IMR-90 (cell line): Measurements from ENCODE around the gene NPB. TPM values are rescaled to one million over a fixed set of nuclear protein-coding genes. Genes with fewer than 3 reads are reported as not detected.

Experiments
- ATAC-seq: fragments of 200-7000 bp; cut with Tn5 transposase; 2 replicates; pipeline ENCODE4 v1.9.1; 2020; ENCODE audit warnings: low read depth, mild to moderate bottlenecking, moderate library complexity
- BruUV-seq: library from RNA; stranded (reverse); fragments of 400-500 nt; replicated peaks from 2 replicates; lab custom pipeline; 2021; lab: Mats Ljungman, UMichigan
- CTCF ChIA-PET: fragments of 300-600 bp; formaldehyde crosslinking; extraction: SDS; loops from one replicate; lab custom pipeline; 2021; ENCODE audit warnings: antibody characterized with exemption; lab: Yijun Ruan, JAX
- POLR2A ChIA-PET: fragments of 300-600 bp; sonication (Branson Sonifier 250); formaldehyde crosslinking; loops from one replicate; lab custom pipeline; 2022; ENCODE audit warnings: antibody characterized with exemption; ENCODE audit not compliant: unreplicated experiment; lab: Charles Lee
- DNase-seq: peaks from one replicate; pipeline ENCODE4 v3.0.0; 2013
- H2AFZ ChIP-seq: replicated peaks from 2 replicates; pipeline ENCODE3; 2013; ENCODE audit warnings: low read length, mild to moderate bottlenecking; ENCODE audit not compliant: poor library complexity
- H2AK5ac ChIP-seq: 2 replicates; pipeline ENCODE4 v1.6.1; 2013; ENCODE audit warnings: low read depth, low read length, inconsistent platforms
- H2AK9ac ChIP-seq: replicated peaks from 2 replicates; pipeline ENCODE3; 2013; ENCODE audit warnings: mild to moderate bottlenecking, low read depth, low read length, moderate library complexity; ENCODE audit not compliant: poor library complexity
- H2BK120ac ChIP-seq: 2 replicates; pipeline ENCODE4 v1.6.1; 2013; ENCODE audit warnings: low read depth, low read length, inconsistent platforms
- H2BK15ac ChIP-seq: 3 replicates; pipeline ENCODE4 v1.6.1; 2013; ENCODE audit warnings: low read depth, low read length, inconsistent platforms
- H2BK20ac ChIP-seq: 2 replicates; pipeline ENCODE4 v1.6.1; 2013; ENCODE audit warnings: low read depth, mild to moderate bottlenecking, inconsistent platforms, low read length, moderate library complexity
- H2BK5ac ChIP-seq: 2 replicates; pipeline ENCODE4 v1.6.1; 2013; ENCODE audit warnings: mild to moderate bottlenecking, low read depth, low read length, inconsistent platforms; ENCODE audit not compliant: poor library complexity, severe bottlenecking
- H3K14ac ChIP-seq: replicated peaks from 2 replicates; pipeline ENCODE4 v1.6.1; 2013; ENCODE audit warnings: low read depth, low read length, inconsistent platforms
- H3K18ac ChIP-seq: 2 replicates; pipeline ENCODE4 v1.6.1; 2013; ENCODE audit warnings: low read depth, low read length, control low read depth
- H3K23ac ChIP-seq: 2 replicates; pipeline ENCODE4 v1.6.1; 2013; ENCODE audit warnings: low read depth, low read length, inconsistent platforms
- H3K27ac ChIP-seq: 2 replicates; pipeline ENCODE4 v1.5.1; 2013; ENCODE audit warnings: mild to moderate bottlenecking, control low read depth, low read length; ENCODE audit not compliant: insufficient read depth
- H3K27me3 ChIP-seq: 2 replicates; pipeline ENCODE4 v1.6.1; 2013; ENCODE audit warnings: low read length; ENCODE audit not compliant: control insufficient read depth, insufficient read depth
- H3K36me3 ChIP-seq: 2 replicates; pipeline ENCODE4 v1.6.1; 2013; ENCODE audit warnings: low read length, mixed read lengths; ENCODE audit not compliant: control insufficient read depth, insufficient read depth
- H3K4ac ChIP-seq: 2 replicates; pipeline ENCODE4 v1.6.1; 2013; ENCODE audit warnings: low read depth, low read length, inconsistent platforms
- H3K4me1 ChIP-seq: 2 replicates; pipeline ENCODE4 v1.6.1; 2013; ENCODE audit warnings: low read length, mixed read lengths; ENCODE audit not compliant: control insufficient read depth, insufficient read depth
- H3K4me2 ChIP-seq: 2 replicates; pipeline ENCODE4 v1.6.1; 2013; ENCODE audit warnings: low read depth, mild to moderate bottlenecking, control low read depth, low read length, moderate library complexity
- H3K4me3 ChIP-seq: 2 replicates; pipeline ENCODE4 v1.5.1; 2013; ENCODE audit warnings: low read depth, mild to moderate bottlenecking, control low read depth, low read length, moderate library complexity; ENCODE audit not compliant: insufficient read depth
- H3K56ac ChIP-seq: 2 replicates; pipeline ENCODE4 v1.6.1; 2013; ENCODE audit warnings: low read length, inconsistent platforms; ENCODE audit not compliant: insufficient read depth; ENCODE audit errors: extremely low read depth
- H3K79me1 ChIP-seq, 2 experiments: 2 replicates each; pipeline ENCODE4 v1.6.1; 2013; ENCODE audit warnings: low read length in 2 of 2, inconsistent platforms in 1 of 2, low read depth in 1 of 2
- H3K9ac ChIP-seq: 2 replicates; pipeline ENCODE4 v1.6.1; 2013; ENCODE audit warnings: low read depth, low read length, control low read depth
- H3K9me1 ChIP-seq: 2 replicates; pipeline ENCODE4 v1.6.1; 2013; ENCODE audit warnings: low read length, inconsistent platforms; ENCODE audit not compliant: insufficient read depth
- H3K9me3 ChIP-seq: 2 replicates; pipeline ENCODE4 v1.6.1; 2013; ENCODE audit warnings: low read length; ENCODE audit not compliant: control insufficient read depth, insufficient read depth
- H4K20me1 ChIP-seq: 2 replicates; pipeline ENCODE4 v1.6.1; 2013; ENCODE audit warnings: low read length, inconsistent platforms; ENCODE audit not compliant: insufficient read depth
- H4K5ac ChIP-seq: 2 replicates; pipeline ENCODE4 v1.6.1; 2013; ENCODE audit warnings: mild to moderate bottlenecking, low read depth, low read length, control low read depth
- H4K8ac ChIP-seq, 2 experiments: 2 replicates each; pipeline ENCODE4 v1.6.1; 2013; ENCODE audit warnings: low read depth in 2 of 2, low read length in 2 of 2, control low read depth in 1 of 2, inconsistent platforms in 1 of 2
- H4K91ac ChIP-seq: 2 replicates; pipeline ENCODE4 v1.6.1; 2013; ENCODE audit warnings: low read depth, low read length, inconsistent platforms; ENCODE audit not compliant: insufficient read depth
- BHLHE40 ChIP-seq: fragments of 150-350 bp; IDR thresholded peaks from 2 replicates; pipeline ENCODE4 v1.6.1; 2016; ENCODE audit warnings: mild to moderate bottlenecking, low read depth, low read length
- CEBPB ChIP-seq: IDR thresholded peaks from 2 replicates; pipeline ENCODE4 v1.6.1; 2012; ENCODE audit warnings: low read depth, low read length, improper control_type of control experiment
- CHD1 ChIP-seq: IDR thresholded peaks from 2 replicates; pipeline ENCODE4 v1.6.1; 2012; ENCODE audit warnings: low read depth, low read length, improper control_type of control experiment
- CTCF ChIP-seq: conservative IDR thresholded peaks from 2 replicates; pipeline ENCODE4 v1.5.1; 2012; ENCODE audit warnings: mild to moderate bottlenecking, low read depth, low read length, improper control_type of control experiment
- MAFK ChIP-seq: IDR thresholded peaks from 2 replicates; pipeline ENCODE4 v1.6.1; 2012; ENCODE audit warnings: low read depth, low read length, improper control_type of control experiment
- MAZ ChIP-seq: IDR thresholded peaks from 2 replicates; pipeline ENCODE4 v1.6.1; 2012; ENCODE audit warnings: low read depth, mild to moderate bottlenecking, low read length, improper control_type of control experiment, moderate library complexity, borderline replicate concordance
- MXI1 ChIP-seq: IDR thresholded peaks from 2 replicates; pipeline ENCODE4 v1.6.1; 2012; ENCODE audit warnings: low read depth, mild to moderate bottlenecking, low read length, moderate library complexity, borderline replicate concordance
- NFE2L2 ChIP-seq: fragments of 150-350 bp; IDR thresholded peaks from 2 replicates; pipeline ENCODE4 v1.6.1; 2016; ENCODE audit warnings: low read depth, mild to moderate bottlenecking, low read length
- RAD21 ChIP-seq: IDR thresholded peaks from 2 replicates; pipeline ENCODE4 v1.6.1; 2012; ENCODE audit warnings: low read length, improper control_type of control experiment
- RCOR1 ChIP-seq: IDR thresholded peaks from 2 replicates; pipeline ENCODE4 v1.6.1; 2012; ENCODE audit warnings: mild to moderate bottlenecking, low read length, improper control_type of control experiment; ENCODE audit not compliant: insufficient replicate concordance
- RFX5 ChIP-seq: IDR thresholded peaks from 2 replicates; pipeline ENCODE4 v1.8.0; 2012; ENCODE audit warnings: low read depth, mild to moderate bottlenecking, low read length, moderate library complexity
- SMC3 ChIP-seq: fragments of 150-350 bp; IDR thresholded peaks from 2 replicates; pipeline ENCODE4 v1.6.1; 2016; ENCODE audit warnings: low read depth, mild to moderate bottlenecking, antibody characterized with exemption, low read length, moderate library complexity
- whole genome bisulfite sequencing, 2 experiments: methylation state at CpG; one replicate each; pipeline versions ENCODE4 v1.1.5 to v1.1.7; 2013; ENCODE audit warnings: missing lambda C conversion rate in 2 of 2; ENCODE audit not compliant: insufficient read length in 1 of 2; ENCODE audit errors: extremely low coverage in 2 of 2; 5-methylcytosine and 5-hydroxymethylcytosine counted together
- dilution Hi-C: fragments of 300-500 bp; cut with HindIII; formaldehyde crosslinking; loops from one replicate; pipeline ENCODE4 v1.14.3; 2018; ENCODE audit warnings: low sequenced_read_pairs; ENCODE audit not compliant: unreplicated experiment
- in situ Hi-C: fragments of 300-500 bp; cut with MboI; formaldehyde crosslinking; loops from 3 replicates; pipeline ENCODE4 v1.14.3; 2019; ENCODE audit warnings: low sequenced_read_pairs, inconsistent platforms, mixed read lengths
- intact Hi-C: fragments of 100-400 bp; cut with micrococcal nuclease; formaldehyde crosslinking; loops from 2 replicates; pipeline ENCODE4 v1.10.0; 2022
- polyA plus RNA-seq, 3 experiments: library from polyadenylated mRNA; depleted of rRNA; stranded (reverse); fragments of >200 nt; gene quantifications; 2 replicates each; pipeline ENCODE4 v1.2.3, GENCODE V29; 2012; ENCODE audit warnings: low replicate concordance in 1 of 3
- total RNA-seq: library from RNA; depleted of rRNA; stranded (reverse); fragments of >200 nt; gene quantifications from 2 replicates; pipeline ENCODE4 v1.2.3, GENCODE V29; 2012
- TF ChIP-seq, protein P1 (sequence below): fragments of 150-350 bp; IDR thresholded peaks from 2 replicates; pipeline ENCODE4 v1.6.1; 2016; ENCODE audit warnings: low read depth, mild to moderate bottlenecking, low read length, moderate library complexity, borderline replicate concordance

Gene NPB
- total and polyA plus RNA-seq, 2 of the 4 experiments (the other 2 are of a cell fraction) = 0.51 TPM; not detected in 1

- H4K8ac ChIP-seq = no peak overlapping the region
- TF ChIP-seq MAZ (no peak), RFX5 (no peak), CHD1 (no peak), RCOR1 (no peak), NFE2L2 (no peak), MAFK (no peak), CEBPB (no peak), BHLHE40 (no peak), CTCF (no peak), SMC3 (no peak), MXI1 (no peak), RAD21 (no peak)
- TF ChIP-seq, protein P1, sequence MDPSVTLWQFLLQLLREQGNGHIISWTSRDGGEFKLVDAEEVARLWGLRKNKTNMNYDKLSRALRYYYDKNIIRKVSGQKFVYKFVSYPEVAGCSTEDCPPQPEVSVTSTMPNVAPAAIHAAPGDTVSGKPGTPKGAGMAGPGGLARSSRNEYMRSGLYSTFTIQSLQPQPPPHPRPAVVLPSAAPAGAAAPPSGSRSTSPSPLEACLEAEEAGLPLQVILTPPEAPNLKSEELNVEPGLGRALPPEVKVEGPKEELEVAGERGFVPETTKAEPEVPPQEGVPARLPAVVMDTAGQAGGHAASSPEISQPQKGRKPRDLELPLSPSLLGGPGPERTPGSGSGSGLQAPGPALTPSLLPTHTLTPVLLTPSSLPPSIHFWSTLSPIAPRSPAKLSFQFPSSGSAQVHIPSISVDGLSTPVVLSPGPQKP = no peak
- BruUV-seq = no TSS peak
- H3K36me3 ChIP-seq = no peaks in the 10 kb centered on the region
- H2AFZ ChIP-seq = no peak overlapping the region
- H3K9me3 ChIP-seq = no peaks in the 10 kb centered on the region
- H4K20me1 ChIP-seq = no peaks in the 10 kb centered on the region
- intact Hi-C loops (no loop called here), in situ Hi-C loops (no loop called here), dilution Hi-C loops (no loop called here)
- no peak overlapping the region for H3K14ac ChIP-seq
- H3K18ac ChIP-seq = no peak overlapping the region
- no peak overlapping the region for H4K91ac ChIP-seq
- peaks cover 15% of the 10 kb centered on the region for H3K27me3 ChIP-seq
- no peak overlapping the region for H3K56ac ChIP-seq
- ATAC-seq (no peak), DNase-seq (no peak)
- H2AK5ac ChIP-seq = no peak overlapping the region
- no peak overlapping the region for H3K4me3 ChIP-seq
- 65% methylated on average over 4 of the region's 17 CpGs; no CpG with 5 or more reads in 1 of the 2 experiments for WGBS, 2 experiments
- H2BK5ac ChIP-seq = no peak overlapping the region
- POLR2A ChIA-PET = no interaction called here
- H2BK15ac ChIP-seq = no peak overlapping the region
- H3K27ac ChIP-seq = no peak overlapping the region
- no peak overlapping the region for H2BK120ac ChIP-seq
- H2BK20ac ChIP-seq = no peak overlapping the region
- H3K4me2 ChIP-seq = no peak overlapping the region
- no peaks in the 10 kb centered on the region for H3K4me1 ChIP-seq
- no peaks in the 10 kb centered on the region for H3K79me1 ChIP-seq
- no peak overlapping the region for H4K5ac ChIP-seq
- no peaks in the 10 kb centered on the region for H3K9me1 ChIP-seq
- CTCF ChIA-PET = no interaction called here
- H3K9ac ChIP-seq = no peak overlapping the region
- H3K4ac ChIP-seq = no peak overlapping the region
- no peak overlapping the region for H3K23ac ChIP-seq
- H2AK9ac ChIP-seq = no peak overlapping the region
Measured at GRCh38 chr17:81948635-81949378, 46.8 kb downstream of the NPB start.
